Glutamatergic neuron (in vitro differentiated cells): ENCODE results near the gene PRCC. TPM values are rescaled to one million over a fixed set of nuclear protein-coding genes. Genes with fewer than 3 reads are reported as not detected.
A peak's percentile ranks its signal among the peaks of the same experiment; 100 is the strongest.

Source experiments
- DNase-seq: peaks from one replicate; pipeline ENCODE4 v3.0.0; 2022
- H3K27ac Mint-ChIP-seq: one replicate; pipeline ENCODE4 v1.8.0; 2020; ENCODE audit warnings: mild to moderate bottlenecking, mixed read lengths, inconsistent platforms; ENCODE audit not compliant: unreplicated experiment
- H3K27me3 Mint-ChIP-seq: one replicate; pipeline ENCODE4 v1.8.0; 2020; ENCODE audit warnings: mild to moderate bottlenecking, moderate library complexity, mixed read lengths, inconsistent platforms; ENCODE audit not compliant: unreplicated experiment
- H3K36me3 Mint-ChIP-seq: one replicate; pipeline ENCODE4 v1.8.0; 2020; ENCODE audit warnings: mild to moderate bottlenecking, mixed read lengths, inconsistent platforms; ENCODE audit not compliant: unreplicated experiment
- H3K4me1 Mint-ChIP-seq: one replicate; pipeline ENCODE4 v1.8.0; 2020; ENCODE audit warnings: mild to moderate bottlenecking, low read depth, mixed read lengths, inconsistent platforms; ENCODE audit not compliant: unreplicated experiment
- H3K4me3 Mint-ChIP-seq: one replicate; pipeline ENCODE4 v1.8.0; 2020; ENCODE audit warnings: mild to moderate bottlenecking, mixed read lengths, inconsistent platforms; ENCODE audit not compliant: unreplicated experiment
- H3K9me3 Mint-ChIP-seq: one replicate; pipeline ENCODE4 v1.8.0; 2020; ENCODE audit warnings: mild to moderate bottlenecking, moderate library complexity, mixed read lengths, inconsistent platforms; ENCODE audit not compliant: unreplicated experiment
- CTCF ChIP-seq: fragments of 200-600 bp; sonication (generic); IDR thresholded peaks from one replicate; pipeline ENCODE4 v1.5.0; 2021; ENCODE audit not compliant: partially characterized antibody, unreplicated experiment
- total RNA-seq: library from RNA; stranded (reverse); fragmentation: NEBNext Ultra II Directional; extraction: Animal tissue kit (Norgen Biotek cat#: 25700); gene quantifications from one replicate; pipeline ENCODE4 v1.2.1, GENCODE V29; 2021; ENCODE audit not compliant: unreplicated experiment

Gene PRCC
- total RNA-seq, 1 donor from 2014 or later = 88.8 TPM

GRCh38 chr1:156836892-156837291 is 69.6 kb downstream of the PRCC start:
- Mint-ChIP-seq H3K27ac (no peak overlapping the region), H3K27me3 (peaks cover 12% of the 10 kb centered on the region), H3K9me3 (peaks cover 4% of the 10 kb centered on the region), H3K4me3 (no peak overlapping the region), H3K4me1 (peaks cover 20% of the 10 kb centered on the region), H3K36me3 (no peaks in the 10 kb centered on the region)
- no peak for DNase-seq
- TF ChIP-seq CTCF = no peak

- Mint-ChIP-seq H3K27me3 (peaks cover 24% of the 10 kb centered on the region), H3K4me1 (peaks cover 20% of the 10 kb centered on the region), H3K27ac (no peak overlapping the region), H3K36me3 (peaks cover 6% of the 10 kb centered on the region), H3K4me3 (no peak overlapping the region), H3K9me3 (peaks cover 8% of the 10 kb centered on the region)
- TF ChIP-seq CTCF = peak; percentile 96
- DNase-seq = peak; percentile 63
These were observed 71.6 kb downstream of the PRCC start for GRCh38 chr1:156838972-156839371.

- Mint-ChIP-seq H3K4me3 (peak overlapping the region; percentile 26), H3K4me1 (peaks cover 20% of the 10 kb centered on the region), H3K27ac (no peak overlapping the region), H3K27me3 (peaks cover 25% of the 10 kb centered on the region), H3K36me3 (peaks cover 6% of the 10 kb centered on the region), H3K9me3 (peaks cover 8% of the 10 kb centered on the region)
- no peak for TF ChIP-seq CTCF
- DNase-seq = peak; percentile 55
These were observed 72.2 kb downstream of the PRCC start for GRCh38 chr1:156839426-156840109.

GRCh38 chr1:156840186-156840897 is 73.0 kb downstream of the PRCC start:
- peaks cover 29% of the 10 kb centered on the region for H3K27me3 Mint-ChIP-seq
- peaks cover 15% of the 10 kb centered on the region for H3K4me1 Mint-ChIP-seq
- no peak overlapping the region for H3K27ac Mint-ChIP-seq
- no peak overlapping the region for H3K4me3 Mint-ChIP-seq
- peaks cover 8% of the 10 kb centered on the region for H3K9me3 Mint-ChIP-seq
- no peak for DNase-seq
- peaks cover 6% of the 10 kb centered on the region for H3K36me3 Mint-ChIP-seq
- TF ChIP-seq CTCF = no peak

- DNase-seq = no peak
- H3K4me1 Mint-ChIP-seq = peaks cover 17% of the 10 kb centered on the region
- peak overlapping the region; percentile 33 for H3K27ac Mint-ChIP-seq
- no peak for TF ChIP-seq CTCF
- no peak overlapping the region for H3K4me3 Mint-ChIP-seq
- peaks cover 6% of the 10 kb centered on the region for H3K36me3 Mint-ChIP-seq
- peaks cover 31% of the 10 kb centered on the region for H3K27me3 Mint-ChIP-seq
- H3K9me3 Mint-ChIP-seq = peaks cover 8% of the 10 kb centered on the region
These were observed 73.6 kb downstream of the PRCC start for GRCh38 chr1:156840898-156841279.
